T-helper 1 cell treated with Interleukin-12 subunit alpha and Interleukin-12 subunit beta and Interleukin-4 antibody, amounts not matched to agents 30 μg/mL and 1 μg/mL, for 36 hours (primary cell): ENCODE results near the gene GRIP2.

ENCODE experiments used
- H3K27ac Mint-ChIP-seq: one replicate; pipeline ENCODE4 v1.8.0; 2021; ENCODE audit warnings: mild to moderate bottlenecking, mixed read lengths
- H3K27me3 Mint-ChIP-seq: one replicate; pipeline ENCODE4 v1.8.0; 2021; ENCODE audit warnings: low read depth, mixed read lengths
- H3K36me3 Mint-ChIP-seq: one replicate; pipeline ENCODE4 v1.8.0; 2021; ENCODE audit warnings: low read depth, mixed read lengths
- H3K4me1 Mint-ChIP-seq: one replicate; pipeline ENCODE4 v1.8.0; 2021; ENCODE audit warnings: low read depth, mixed read lengths
- H3K4me3 Mint-ChIP-seq: one replicate; pipeline ENCODE4 v1.8.0; 2021; ENCODE audit warnings: mild to moderate bottlenecking, moderate library complexity, mixed read lengths
- H3K9me3 Mint-ChIP-seq: one replicate; pipeline ENCODE4 v1.8.0; 2021; ENCODE audit warnings: mixed read lengths

Gene GRIP2

DNA sequence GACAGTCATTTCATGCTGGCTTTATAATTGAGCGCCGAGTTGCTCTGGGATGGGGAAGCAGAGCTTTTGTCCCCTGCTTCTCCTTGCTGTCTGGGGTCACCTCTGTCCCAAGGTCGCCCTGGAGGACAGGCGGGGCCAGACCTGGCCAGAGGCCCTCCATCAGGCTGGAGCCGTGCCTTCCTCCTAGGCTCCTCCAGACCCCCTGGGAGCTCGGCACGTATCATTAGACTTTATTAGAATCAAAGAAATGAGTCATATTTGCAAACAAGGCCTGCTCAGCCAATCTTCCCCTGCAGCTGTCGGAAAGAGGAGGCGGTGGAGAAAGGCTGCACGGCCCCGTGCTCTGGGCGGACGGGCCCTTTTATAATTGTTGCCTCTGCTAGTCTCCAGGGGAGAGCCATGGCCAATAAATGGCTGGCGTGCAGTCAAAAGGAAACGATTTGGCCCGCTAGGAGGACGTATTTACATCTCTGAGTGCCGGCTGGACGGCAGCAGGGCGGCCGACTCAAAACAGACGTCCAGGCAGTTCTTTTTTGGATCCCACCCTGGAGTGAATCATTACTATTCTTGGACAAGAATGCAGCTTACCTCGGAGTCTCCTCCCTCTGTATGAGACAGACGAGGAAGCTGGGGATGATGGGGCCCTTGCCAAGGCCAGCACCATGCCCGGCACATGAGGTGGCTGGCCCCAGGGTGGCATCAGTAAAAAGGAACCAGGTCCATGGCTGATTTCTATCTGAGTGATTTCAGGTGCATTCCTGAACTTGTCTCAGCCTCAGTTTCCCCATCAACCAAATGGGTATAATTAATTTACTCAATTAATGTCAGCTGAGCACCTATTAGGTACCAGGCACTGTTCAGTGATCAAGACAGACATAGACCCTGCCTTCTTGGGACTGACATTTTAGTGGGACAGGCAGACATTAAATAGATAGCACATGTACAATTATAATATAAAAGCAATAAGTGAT lies 87.1 kb downstream of the GRIP2 start:
- Mint-ChIP-seq H3K9me3 (no peaks in the 10 kb centered on the region), H3K36me3 (peaks cover 19% of the 10 kb centered on the region), H3K4me1 (no peaks in the 10 kb centered on the region), H3K4me3 (no peak overlapping the region), H3K27ac (peak overlapping the region; percentile 20), H3K27me3 (no peaks in the 10 kb centered on the region)

DNA sequence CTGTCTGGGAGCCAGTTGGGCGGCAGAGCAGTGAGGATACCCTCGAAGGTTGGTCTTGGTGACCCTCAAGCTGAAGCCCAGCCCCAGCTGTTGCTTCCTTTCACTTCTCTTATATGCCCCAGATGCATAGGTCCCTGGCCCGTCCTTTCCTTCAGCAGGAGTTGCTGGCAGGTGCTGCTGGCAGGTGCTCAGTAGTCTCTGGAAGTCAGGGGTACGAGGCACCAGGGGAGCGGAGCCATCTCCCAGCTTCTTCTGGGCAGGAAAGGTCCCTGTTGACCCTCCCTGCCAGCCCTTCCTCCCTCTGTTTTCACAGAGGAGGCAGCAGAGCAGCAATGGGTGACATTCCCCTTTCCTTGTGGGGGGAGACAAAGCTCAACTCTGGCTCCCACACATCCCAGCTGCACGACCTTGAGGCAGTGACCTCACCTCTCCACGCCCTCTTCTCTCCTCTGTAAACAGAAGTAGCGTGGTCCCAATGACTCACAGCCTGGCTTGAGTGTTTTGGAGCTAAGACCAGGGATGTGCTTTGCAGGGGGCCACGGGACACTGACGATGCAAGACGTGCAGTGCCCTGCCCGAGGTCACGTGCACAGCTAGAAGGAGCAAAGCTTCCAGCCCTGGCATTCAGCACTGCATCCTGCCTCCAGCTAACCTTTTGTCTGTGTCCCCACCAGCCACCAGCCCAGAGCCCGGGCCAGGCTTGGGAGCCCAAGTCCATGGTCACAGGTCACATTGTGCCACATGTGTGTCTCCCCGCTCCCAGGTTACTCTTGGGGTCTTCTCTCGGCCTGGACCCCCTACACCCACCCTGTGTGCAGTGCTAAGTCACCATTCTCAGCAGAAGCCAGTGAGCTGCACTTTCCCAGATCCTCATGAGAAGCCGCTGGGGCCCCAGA lies 88.0 kb downstream of the GRIP2 start:
- Mint-ChIP-seq H3K36me3 (peaks cover 28% of the 10 kb centered on the region), H3K4me3 (no peak overlapping the region), H3K27me3 (no peaks in the 10 kb centered on the region), H3K4me1 (no peaks in the 10 kb centered on the region), H3K27ac (no peak overlapping the region), H3K9me3 (no peaks in the 10 kb centered on the region)

DNA sequence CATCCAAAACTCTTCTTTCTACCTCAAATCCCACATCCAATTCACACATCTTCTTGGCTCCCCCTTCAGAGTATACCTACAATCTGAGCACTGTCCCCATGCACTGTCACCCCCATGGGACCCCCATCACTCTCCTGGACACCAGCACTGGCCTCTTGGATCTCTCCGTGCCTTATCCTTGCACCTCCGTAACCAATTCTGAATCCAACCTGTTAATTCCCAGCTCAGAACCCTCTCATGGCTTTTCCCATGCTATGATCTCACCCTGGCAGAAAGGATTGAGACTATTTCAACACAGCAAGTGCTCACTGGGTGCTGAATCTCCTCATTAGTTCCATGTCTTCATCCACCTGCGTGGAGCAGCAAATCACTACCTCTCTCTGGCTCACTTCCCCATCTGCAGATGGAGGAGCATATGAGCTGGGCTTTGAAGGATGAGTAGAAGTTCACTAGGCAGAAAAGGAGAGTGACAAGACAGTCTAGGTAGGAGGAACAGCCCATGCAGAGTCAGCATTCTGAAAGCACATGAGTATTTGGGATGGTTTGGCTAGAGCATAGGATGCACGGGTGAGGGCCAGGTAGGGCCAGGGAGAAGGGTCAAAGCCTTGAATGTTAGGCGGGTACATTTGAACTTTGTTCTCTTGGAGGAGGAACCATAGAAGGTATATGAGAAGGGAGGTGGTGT lies 89.1 kb downstream of the GRIP2 start:
- Mint-ChIP-seq H3K4me1 (no peaks in the 10 kb centered on the region), H3K27ac (no peak overlapping the region), H3K9me3 (no peaks in the 10 kb centered on the region), H3K27me3 (no peaks in the 10 kb centered on the region), H3K36me3 (peaks cover 36% of the 10 kb centered on the region), H3K4me3 (no peak overlapping the region)

DNA sequence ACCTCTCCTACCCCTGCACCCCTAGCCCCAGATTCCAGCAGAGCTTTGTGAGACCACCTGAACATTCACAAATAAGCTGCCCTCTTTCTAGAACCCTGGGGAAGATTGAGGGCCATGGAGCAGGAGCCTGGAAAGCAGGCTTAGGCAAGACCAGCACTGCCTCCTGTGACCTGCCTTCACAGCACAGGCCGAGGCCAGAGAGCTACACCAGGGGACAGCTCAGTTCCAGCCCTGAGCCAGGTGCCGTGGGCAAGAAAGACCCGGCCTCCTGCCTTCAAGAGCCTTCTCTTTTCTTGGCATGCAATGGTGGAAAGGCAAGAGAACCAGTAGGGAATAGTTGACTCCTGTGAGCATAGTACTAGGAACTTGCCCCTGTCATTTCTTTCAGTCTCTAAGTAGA lies 89.6 kb downstream of the GRIP2 start:
- Mint-ChIP-seq H3K4me3 (no peak overlapping the region), H3K27me3 (no peaks in the 10 kb centered on the region), H3K36me3 (peaks cover 41% of the 10 kb centered on the region), H3K27ac (no peak overlapping the region), H3K9me3 (no peaks in the 10 kb centered on the region), H3K4me1 (no peaks in the 10 kb centered on the region)

DNA sequence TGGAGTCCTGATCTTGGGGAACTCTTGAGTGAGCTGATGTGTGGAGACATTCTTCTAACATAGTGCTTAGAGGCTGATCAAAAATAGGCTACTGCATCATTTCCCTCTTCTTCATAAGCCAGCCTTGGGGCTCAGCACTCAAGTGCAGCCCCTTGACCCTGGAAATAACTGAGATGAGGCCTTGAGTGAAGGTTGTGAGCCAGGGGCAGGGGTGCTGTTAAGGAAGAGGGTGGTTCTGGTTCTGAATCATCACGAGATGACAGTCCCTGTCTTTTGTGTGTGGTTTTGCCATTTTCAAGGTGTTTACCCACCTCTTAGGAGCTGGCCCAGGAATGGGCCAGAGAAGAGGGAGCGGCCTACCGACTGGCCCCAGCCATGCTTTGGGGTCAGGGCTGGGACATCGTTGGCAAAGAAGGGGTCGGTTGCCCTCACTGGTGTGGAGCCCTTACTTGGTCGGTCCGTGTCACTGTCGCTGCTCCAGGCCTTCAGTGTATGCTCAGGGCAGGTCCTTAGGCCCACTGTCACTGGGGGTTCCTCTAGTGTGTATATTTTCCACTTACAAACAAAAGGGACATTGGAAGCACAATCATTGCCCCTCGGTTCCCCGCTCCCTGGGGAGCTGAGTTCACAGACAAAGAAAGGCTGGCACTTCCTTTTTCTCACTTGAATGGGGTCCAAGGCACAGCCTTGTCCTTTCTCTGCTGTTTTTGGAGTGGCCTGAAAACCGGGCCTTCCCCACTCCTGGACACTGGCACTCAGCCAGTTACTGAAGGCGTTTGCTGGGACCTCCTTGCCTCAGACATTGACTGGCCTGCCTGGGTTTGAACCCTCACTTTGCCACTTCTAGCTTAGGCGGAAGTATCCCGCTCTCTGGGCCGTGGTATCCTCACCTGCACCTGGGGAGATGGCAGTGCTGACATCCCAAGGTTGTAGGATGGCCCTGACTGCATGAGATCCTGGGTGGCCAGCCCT lies 91.1 kb downstream of the GRIP2 start:
- Mint-ChIP-seq H3K27ac (no peak overlapping the region), H3K4me1 (no peaks in the 10 kb centered on the region), H3K4me3 (no peak overlapping the region), H3K9me3 (no peaks in the 10 kb centered on the region), H3K27me3 (no peaks in the 10 kb centered on the region), H3K36me3 (peaks cover 41% of the 10 kb centered on the region)

DNA sequence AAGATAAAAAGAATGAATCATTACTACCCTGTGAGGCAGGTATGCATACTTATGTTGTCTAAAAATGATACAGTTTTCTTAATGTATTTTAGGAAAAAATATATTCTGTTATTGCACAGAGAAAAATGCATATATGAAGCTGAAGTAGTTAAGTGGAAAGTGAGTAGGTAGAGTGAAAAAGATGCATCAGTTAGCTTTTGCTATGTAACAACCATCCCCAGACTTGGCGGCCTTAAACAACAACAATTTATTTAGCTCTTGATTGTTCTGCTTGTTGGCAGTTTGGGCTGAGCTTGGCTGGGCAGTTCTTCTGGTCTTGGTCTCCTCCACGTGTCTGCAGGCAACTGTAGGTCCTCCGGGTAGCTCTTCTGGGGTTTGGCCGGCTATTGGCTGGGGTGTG lies 92.1 kb downstream of the GRIP2 start:
- Mint-ChIP-seq H3K4me3 (no peak overlapping the region), H3K27ac (no peak overlapping the region), H3K4me1 (no peaks in the 10 kb centered on the region), H3K36me3 (peaks cover 44% of the 10 kb centered on the region), H3K27me3 (no peaks in the 10 kb centered on the region), H3K9me3 (no peaks in the 10 kb centered on the region)

DNA sequence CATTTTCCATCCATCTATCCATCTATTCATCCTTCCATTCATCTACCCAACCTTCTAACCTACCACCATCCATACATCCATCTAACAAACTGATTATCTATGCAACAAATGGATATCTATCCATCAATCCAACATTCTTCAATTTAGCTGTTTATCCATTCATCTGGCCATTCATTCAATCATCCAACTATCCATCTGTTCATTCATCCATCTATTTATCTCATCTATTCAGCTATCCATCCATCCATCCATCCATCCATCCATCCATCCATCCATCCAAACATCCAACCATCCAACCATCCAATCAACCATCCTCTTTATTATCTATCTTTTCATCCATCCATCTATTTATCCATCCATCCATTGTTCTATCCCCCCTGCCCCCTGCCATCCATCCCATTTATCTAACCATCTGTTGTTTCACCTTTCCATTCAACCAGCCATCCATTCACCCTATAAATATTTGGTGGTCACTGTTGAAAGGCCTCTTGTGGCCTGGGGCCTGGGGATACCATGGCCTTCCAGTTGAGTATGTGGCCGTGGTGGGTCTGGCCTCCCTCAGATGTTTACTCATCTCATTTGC lies 93.1 kb downstream of the GRIP2 start:
- H3K9me3 Mint-ChIP-seq: no peaks in the 10 kb centered on the region
- H3K4me3 Mint-ChIP-seq: no peak overlapping the region
- H3K27ac Mint-ChIP-seq: no peak overlapping the region
- H3K4me1 Mint-ChIP-seq: no peaks in the 10 kb centered on the region
- no peaks in the 10 kb centered on the region for H3K27me3 Mint-ChIP-seq
- H3K36me3 Mint-ChIP-seq: peaks cover 44% of the 10 kb centered on the region

DNA sequence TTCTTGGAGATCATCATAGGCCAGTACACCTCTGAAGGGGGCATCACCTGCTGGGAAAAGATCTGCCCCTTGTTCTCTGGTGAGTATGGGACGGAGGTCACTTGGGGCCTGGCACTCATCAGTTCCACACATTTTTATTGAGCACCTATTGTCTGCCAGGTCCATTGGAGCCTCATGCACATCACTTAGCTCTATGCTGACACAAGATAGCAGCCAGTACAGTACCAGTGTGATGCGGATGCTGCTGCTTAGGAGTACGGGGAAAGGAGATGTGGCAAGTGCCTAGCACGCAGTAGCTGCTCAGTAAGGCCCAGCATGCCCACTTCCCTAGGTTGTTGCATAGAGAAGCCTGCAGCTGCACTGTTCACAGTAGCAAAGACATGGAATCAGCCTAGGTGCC lies 94.4 kb downstream of the GRIP2 start:
- Mint-ChIP-seq H3K36me3 (peaks cover 38% of the 10 kb centered on the region), H3K27me3 (no peaks in the 10 kb centered on the region), H3K4me1 (no peaks in the 10 kb centered on the region), H3K9me3 (no peaks in the 10 kb centered on the region), H3K27ac (no peak overlapping the region), H3K4me3 (no peak overlapping the region)

DNA sequence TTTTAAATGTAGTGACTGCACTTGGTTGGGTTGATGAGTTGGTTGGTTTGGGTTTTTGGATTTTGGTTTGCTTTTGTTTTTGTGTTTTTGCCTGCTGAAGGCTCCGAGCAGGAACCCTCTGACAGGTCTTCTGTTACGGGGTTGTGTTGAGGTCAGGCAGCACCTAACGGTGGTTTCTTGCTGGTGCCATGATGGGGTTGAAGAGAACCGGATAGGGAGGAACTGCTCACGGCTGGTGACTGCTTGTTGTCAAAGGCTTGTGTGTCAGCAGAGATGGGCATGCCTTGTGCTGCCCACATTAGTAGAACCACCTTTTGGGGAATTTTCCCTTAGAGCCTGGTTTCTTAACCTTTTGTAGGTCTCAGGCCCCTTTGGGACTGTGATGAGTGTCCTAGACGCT lies 95.8 kb downstream of the GRIP2 start:
- H3K27ac Mint-ChIP-seq: no peak overlapping the region
- no peaks in the 10 kb centered on the region for H3K27me3 Mint-ChIP-seq

DNA sequence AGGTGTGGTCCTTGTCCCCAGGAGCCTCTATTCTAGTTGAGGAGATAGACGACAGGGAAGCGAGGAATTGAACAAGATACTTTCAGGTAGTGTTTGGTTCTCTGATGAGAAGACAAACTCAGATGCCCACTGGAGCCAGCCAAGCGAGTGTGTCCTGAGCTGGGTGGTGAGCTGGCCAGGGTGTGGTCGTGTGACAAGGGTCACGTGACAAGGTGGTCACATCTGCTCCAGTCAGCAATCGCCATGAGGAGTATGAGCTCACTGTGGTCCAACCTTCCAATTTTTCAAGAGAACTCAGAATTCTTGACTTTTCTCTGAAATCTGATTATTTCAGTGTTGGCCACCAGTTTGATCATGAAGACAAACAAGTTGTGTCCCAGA lies 98.2 kb downstream of the GRIP2 start:
- Mint-ChIP-seq H3K4me1 (peaks cover 5% of the 10 kb centered on the region), H3K9me3 (no peaks in the 10 kb centered on the region), H3K27me3 (no peaks in the 10 kb centered on the region), H3K27ac (no peak overlapping the region), H3K4me3 (no peak overlapping the region), H3K36me3 (peaks cover 20% of the 10 kb centered on the region)

More for the DNA sequence above, 95.8 kb downstream of the GRIP2 start:
- Mint-ChIP-seq H3K9me3 (no peaks in the 10 kb centered on the region), H3K4me3 (no peak overlapping the region), H3K4me1 (peaks cover 5% of the 10 kb centered on the region), H3K36me3 (peaks cover 37% of the 10 kb centered on the region)

DNA sequence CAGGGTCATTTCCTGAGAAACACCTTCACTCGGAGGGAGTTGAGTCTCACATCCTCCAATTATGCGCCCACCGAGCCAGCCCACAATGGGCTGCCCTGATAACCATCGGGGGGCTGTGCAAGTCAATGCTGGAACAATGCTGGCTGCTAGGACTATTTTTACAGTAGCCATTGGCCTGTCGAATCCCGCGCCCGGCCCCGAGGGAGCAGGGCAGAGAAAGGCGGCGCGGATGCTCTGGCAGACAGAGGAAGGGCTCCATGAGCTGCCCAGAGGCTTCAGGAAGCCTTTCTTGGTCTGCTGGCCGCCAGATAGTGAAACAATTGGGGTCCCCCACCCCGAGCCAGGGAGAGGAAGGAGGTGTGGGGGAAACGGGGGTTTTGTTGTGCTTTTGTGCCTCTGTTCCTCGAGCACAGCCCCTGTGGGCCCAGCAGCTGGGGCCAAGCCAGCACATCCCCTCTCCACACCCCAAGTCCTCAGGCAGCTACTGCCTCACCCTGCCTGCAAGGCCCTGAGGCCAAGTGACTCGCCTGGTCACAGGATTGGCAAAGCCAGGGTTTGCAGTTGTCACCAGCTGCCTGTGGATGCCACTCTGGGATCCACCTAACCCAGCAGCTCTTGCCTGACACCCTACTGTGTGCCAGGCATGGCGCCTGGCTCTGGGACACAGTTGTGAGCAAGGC lies 98.8 kb downstream of the GRIP2 start:
- Mint-ChIP-seq H3K27ac (no peak overlapping the region), H3K4me3 (no peak overlapping the region), H3K9me3 (no peaks in the 10 kb centered on the region), H3K27me3 (no peaks in the 10 kb centered on the region), H3K36me3 (peaks cover 16% of the 10 kb centered on the region), H3K4me1 (peaks cover 8% of the 10 kb centered on the region)

DNA sequence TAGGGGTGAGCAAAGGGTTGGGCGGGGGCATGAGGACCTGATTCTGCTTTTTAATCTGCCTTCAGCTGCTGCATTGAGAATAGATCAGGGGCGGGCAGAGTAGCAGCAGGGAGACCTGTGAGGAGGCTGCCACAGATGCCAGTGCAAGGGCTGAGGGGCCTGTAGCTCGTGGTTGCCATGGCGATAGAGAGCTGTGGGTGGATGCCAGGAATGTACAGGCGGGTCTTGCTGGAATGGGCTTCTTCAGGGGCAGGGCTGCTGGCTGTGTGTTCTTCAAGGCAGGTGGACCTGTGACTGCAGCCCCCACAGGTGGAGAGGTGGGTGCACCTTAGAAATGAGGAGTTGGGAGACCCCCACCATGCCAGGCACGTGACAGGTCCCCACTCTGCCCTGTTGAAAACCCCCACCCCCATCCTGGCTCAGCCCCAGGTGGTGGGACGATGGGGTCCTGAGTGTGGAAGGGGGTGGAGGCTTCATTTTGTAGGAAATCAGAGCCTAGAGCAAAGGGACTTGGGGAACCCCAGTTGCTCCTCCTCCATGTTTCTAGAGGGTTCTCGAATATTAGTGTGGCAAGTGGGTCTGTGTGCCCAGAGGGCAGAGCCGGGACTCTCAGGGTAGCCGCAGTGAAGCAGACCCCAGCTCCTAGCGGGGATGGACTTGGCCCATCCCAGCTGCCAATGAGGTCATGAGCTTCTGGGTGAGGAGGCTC lies 99.5 kb downstream of the GRIP2 start:
- Mint-ChIP-seq H3K4me3 (no peak overlapping the region), H3K9me3 (no peaks in the 10 kb centered on the region)

More for the DNA sequence above, 99.5 kb downstream of the GRIP2 start:
- Mint-ChIP-seq H3K27me3 (no peaks in the 10 kb centered on the region), H3K4me1 (peaks cover 8% of the 10 kb centered on the region), H3K36me3 (peaks cover 10% of the 10 kb centered on the region), H3K27ac (no peak overlapping the region)
